Measurements from ENCODE around the gene CARMIL3.
"Not testable (repeated sequence)": the region's sequence is repeated elsewhere in the genome, so short reads cannot be mapped to it uniquely, and the experiment has no call there.

Gene CARMIL3

DNA sequence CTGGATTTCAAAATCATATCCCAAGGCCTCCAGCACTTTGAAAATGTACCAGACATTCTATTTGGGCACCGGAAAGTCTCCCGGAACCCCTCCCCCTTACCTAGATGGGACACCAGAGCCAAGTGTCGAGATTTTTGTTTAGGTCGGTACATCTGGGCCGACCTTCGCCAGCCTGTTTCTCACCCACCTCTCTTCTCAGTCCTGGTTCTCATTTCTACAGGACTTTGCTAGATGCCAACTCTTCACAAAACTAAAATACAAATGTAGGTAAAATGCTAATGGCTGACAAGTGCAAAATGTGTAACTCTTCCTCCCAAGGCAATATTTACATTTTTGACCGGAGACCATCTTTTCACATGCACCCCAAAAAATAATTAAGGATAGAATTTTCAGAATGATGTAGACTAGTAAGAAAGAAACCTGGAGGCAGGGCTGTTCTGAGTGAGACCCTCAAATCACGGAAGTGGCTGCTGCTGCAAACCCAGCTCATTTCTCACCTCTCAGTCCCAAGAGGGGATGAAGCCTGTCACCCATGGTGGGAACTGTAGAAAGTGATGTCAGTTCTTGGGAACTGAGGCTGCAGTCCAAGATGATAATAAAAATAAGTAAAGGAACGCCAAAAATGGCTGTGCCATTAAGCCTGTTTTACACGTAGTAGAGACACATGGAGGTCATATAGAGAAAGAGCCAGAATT, 14.7 kb upstream of the CARMIL3 start:
- DNase-seq (ENCODE audit: low read depth, low spot score), result not testable (repeated sequence)

DNA sequence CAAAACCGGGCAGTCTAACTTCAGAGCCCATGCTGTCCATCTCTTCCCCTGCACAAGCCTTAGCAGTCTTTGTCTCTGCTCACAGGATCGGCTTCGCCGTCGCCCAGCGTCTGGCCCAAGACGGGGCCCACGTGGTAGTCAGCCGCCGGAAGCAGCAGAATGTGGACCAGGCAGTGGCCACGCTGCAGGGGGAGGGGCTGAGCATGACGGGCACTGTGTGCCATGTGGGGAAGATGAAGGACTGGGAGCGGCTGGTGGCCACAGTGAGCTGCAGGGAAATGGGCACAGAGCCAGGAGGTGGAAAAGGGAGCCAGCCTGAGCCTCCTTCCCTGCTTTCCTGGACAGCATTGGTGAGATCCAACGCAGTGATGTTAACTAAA, 14.2 kb upstream of the CARMIL3 start:
- DNase-seq (ENCODE audit: low read depth, low spot score), result no peak

DNA sequence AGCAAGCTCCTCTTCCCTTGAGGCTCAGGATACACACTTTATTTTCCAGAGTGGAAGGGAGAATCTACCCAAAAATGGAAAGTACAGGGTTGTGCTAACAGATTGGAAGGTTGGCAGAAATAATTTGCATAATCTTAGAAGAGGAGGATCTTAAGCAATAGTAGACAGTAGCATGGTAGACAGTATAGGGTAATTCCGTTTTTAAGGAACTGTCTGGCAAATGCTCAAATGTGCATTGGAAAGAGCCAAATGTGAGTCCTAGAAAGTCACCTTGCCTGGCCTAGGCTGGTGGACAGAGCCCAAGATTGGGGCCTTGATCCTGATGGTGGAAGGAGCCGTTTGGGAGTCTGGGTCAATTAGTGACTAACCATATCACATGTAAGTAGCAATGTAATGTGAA, 13.1 kb upstream of the CARMIL3 start:
- DNase-seq (ENCODE audit: low read depth, low spot score), result no peak

DNA sequence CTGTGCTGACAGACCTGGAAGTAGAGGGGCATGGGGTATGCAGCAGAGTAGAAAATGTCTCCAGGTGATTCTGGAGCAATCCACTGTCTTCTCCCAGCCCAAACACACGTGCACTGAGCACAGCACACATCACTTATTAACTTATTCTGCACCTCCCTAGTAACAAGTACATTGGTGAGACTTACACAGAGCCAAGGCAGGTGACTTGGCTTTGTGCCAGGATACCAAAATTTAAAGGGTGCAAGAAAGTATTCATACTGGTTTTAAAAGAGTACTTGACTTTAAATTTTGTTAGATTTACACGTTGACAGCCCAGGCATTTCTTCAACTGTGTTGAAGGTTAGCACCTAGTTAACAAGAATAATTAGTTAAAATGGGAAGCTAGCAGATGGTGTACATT, 11.1 kb upstream of the CARMIL3 start:
- no peak for DNase-seq (ENCODE audit: low read depth, low spot score)

DNA sequence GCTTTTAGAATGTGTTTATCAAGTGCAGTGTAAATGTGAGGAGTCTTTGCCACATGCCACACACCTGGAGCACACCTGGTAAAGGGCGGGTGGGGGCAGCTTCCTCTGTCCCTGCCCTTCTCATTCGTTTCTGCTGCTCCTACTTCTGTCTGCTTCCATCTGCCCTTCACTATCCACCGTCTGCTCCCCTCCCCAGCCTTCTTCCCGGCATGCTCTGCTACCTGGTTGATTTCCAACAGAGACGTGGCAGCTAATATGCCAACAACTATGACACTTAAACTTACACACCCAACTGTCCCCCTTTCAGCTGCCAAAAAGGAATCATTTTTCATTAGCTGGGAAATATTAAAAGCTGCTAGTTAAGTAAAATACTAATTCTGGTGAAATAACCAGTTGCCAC, 9.1 kb upstream of the CARMIL3 start:
- DNase-seq (ENCODE audit: low read depth, low spot score), result no peak

DNA sequence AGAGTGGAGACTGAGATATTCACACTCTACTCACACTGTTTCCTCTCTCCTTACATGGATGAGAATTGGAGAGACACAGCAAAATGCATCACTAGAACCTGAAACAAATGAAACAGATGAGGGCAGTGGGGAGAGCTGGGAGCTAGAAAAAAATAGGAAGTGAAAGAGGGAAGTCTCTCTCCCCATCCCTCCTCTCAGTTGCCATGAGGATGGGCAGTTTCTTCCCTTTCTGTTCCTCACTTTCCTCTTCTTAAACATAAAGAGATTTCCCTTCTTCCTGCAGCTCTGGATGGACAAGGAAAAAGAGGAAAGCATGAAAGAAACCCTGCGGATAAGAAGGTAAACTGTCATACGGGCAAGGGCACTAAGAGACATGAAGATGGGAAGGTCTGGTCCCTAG, 2.8 kb upstream of the CARMIL3 start:
- not testable (repeated sequence) for DNase-seq (ENCODE audit: low read depth, low spot score)

DNA sequence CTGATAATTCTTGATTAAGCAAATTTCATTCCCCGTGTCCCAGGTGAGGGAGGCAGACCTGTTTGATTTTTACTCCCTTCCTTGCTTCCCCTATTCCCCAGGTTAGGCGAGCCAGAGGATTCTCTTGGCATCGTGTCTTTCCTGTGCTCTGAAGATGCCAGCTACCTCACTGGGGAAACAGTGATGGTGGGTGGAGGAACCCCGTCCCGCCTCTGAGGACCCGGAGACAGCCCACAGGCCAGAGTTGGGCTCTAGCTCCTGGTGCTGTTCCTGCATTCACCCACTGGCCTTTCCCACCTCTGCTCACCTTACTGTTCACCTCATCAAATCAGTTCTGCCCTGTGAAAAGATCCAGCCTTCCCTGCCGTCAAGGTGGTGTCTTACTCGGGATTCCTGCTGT, 1.1 kb upstream of the CARMIL3 start:
- not testable (repeated sequence) for DNase-seq (ENCODE audit: low read depth, low spot score)

DNA sequence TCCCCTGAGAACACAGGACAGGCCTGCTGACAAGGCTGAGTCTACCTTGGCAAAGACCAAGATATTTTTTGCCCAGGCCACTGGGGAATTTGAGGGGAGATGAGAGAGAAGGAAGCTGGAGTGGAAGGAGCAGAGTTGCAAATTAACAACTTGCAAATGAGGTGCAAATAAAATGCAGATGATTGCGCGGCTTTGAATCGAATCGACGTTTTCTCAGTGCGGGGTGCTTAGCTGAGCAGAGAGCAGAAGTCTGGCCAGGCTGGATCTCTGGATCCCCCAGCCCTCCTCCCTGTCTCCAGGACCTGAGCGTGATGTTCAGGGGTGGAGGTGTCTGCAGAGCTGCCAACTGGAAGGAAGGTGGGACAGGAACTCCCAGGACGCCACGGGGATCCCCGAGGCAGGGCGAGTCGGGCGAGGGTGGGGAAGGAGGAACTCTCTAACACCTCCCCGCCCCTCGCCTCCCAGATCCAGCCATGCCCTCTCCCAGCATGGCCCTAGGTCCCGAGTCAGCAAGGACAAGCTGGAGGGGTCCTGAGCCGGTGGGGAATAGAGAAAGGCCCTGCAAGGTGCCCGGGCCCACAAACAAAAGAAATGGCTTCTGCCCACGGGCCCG, 527 bp upstream of the CARMIL3 start:
- DNase-seq (ENCODE audit: low read depth, low spot score), result peak; percentile 35

DNA sequence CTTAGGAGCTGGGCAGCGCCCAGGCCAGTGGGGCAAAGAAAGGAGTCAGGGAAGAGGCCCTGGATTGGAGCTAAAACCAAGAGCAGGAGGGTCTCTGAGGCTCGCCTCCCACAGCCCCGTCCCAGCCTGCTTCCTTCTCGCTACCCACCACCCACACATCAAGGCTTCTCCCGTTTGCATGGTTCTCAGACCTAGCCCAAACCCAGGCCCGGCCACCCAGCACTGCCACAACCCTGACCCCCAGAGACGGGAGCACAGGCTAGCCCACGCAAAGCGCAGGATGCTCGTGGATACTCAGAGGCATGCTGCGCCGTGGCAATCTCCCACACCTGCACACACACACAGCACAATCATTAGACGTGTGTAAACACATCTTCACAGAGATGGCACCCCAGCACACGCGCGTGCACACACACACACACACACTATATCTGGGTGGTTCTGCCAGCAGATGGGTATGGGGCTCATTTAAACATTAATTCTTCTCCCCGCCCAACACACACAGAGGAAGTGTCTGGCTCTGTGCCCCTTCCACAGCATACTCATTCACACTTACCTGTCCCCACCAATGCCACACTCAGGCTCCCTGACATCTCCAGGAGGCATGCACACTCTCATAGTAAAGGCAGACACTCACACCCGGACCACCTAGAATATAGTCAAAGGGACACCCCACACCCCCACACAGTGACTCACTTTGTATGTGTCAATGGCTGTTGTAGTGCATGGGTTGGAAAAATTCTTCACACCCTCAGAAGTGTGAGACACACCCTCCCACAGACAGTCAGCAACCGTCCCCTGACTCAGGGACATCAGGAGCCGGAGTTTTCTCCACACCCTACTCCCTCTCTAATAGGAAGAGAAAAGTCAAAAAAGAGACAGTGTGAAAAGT, 1.1 kb downstream of the CARMIL3 start:
- no peak for DNase-seq (ENCODE audit: low read depth, low spot score)

DNA sequence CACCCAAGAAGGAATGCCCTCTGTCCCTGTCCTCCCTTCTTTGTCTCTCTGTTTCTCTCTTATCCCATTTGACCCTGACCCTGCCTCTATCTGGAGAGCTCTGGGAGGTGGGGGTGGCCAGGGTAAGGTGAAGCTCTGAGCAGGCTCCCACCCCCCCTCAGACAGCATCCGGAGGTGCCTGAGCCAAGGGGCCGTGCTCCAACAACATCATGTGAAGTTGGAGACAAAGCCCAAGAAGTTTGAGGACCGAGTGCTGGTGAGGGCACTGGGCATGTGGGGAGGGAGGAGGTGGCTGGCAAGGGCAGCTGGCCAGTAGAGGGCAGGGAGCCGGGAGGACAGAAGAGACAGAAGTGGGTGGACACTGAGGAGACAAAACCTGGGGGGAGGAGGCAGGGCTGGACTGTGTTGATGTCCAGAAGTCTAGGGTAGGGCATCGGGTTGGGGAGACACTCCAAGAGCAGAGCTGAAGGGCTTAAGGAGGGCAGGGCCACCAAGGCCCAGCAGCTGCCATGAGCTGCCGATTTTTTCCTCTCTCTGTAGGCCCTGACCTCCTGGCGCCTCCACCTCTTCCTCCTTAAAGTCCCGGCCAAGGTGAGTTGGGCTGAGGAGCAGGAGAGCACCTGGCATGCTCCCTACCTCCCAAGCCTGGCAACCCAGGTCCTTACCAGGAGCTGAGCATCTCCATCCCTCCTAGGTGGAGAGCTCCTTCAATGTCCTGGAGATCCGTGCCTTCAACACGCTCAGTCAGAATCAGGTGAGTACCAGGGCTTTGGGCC, 1.9 kb downstream of the CARMIL3 start:
- no peak for DNase-seq (ENCODE audit: low read depth, low spot score)

DNA sequence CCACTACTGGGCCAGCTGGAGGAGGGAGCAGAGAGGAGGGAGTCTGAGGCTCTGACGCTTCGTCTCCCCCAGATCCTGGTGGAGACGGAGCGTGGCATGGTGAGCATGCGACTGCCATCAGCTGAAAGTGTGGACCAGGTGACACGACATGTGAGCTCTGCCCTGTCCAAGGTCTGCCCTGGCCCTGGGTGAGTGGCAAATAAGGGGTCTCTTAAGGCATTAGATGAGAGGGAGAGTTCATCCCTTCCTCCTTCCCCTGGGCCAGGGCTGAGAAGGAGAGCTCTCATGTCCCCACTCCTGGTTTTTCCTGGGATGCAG, 2.5 kb downstream of the CARMIL3 start:
- DNase-seq (ENCODE audit: low read depth, low spot score), result no peak

DNA sequence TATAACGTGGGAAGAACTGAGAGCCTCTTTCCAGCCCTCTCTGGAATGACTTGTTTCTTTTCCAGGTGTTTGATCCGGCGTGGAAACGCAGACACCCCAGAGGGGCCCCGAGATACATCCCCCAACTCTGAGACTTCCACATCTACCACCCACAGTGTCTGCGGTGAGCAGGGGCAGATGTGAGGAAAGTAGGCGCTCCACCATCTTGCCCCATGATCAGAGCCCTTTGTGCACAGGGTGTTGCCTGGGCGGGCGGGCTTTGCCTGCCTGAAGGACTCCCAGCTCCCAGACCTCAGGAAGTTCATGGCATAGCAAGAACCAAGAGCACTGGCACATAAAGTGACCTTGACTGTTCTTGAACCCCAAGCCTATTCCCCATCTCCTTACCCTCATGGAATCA, 2.8 kb downstream of the CARMIL3 start:
- DNase-seq (ENCODE audit: low read depth, low spot score), result no peak

DNA sequence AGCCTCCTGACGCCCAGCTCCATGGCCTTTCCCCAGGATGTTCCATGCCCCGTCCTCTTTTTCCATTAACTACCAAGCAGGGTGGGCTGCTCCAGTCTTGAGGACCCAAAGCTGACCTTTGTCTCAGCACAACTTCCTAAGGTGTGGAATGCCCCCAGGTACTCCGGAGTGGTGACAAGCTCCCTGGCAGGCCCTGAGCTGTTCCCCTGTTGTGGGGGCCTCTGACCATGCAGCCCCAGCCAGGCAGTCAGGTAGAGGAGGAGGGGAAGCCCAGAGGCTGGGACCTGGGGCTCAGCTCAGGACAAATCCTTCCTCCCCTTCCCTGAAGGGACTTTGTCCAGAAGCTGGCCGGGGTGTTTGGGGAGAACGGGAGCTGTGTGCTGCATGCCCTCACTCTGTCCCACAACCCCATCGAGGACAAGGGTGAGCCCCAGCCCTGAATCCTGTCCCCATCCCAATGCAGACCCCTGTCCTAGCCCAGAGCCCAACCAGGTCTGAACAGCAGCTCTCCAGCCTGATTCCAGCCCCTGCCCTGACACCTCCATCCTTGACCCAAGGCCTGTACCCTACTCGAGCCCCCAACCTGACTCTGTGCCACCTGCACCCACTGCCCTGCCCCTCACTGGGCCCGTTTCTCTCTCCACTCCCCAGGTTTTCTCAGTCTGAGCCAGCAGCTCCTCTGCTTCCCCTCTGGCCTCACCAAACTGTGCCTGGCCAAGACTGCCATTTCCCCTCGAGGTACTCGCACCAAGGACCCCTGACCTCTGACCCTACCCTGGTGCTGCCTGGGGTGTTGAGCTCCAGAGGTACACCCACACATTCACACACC, 4.4 kb downstream of the CARMIL3 start:
- no peak for DNase-seq (ENCODE audit: low read depth, low spot score)

DNA sequence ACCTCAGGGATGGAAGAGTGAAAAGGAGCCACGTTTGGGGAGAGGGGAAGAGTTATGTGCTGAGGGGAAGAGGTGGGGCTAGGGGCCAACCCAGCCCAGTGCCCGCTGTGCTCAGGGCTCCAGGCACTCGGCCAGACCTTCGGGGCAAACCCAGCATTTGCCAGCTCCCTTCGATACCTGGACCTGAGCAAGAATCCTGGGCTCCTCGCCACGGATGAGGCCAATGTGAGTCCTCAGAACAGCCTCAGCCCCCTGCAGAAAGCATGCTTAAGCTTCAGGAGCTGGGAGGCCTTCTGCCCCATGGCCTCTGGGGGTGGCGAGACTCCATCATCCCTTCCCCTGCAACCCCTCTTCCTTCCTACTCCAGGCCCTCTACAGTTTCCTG, 5.0 kb downstream of the CARMIL3 start:
- DNase-seq (ENCODE audit: low read depth, low spot score), result no peak

DNA sequence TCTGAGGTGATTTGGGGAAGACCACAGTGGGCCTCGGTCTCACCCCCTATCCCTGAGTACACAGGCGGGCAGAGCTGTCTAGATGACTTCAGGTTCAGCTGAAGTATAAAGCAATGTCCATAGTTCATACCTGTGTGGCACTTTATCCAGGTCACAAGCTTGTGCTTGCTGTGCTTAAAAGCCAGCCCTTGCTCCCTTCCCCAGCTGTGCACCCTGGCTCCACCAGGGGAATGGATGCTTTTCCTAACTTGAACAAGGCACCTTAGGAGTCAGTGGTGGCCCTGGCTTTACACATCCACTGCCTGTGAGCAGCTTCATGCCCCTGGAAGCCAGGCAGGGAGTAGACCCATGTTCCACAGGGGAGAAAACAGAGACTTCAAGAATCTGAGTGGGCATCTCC, 5.5 kb downstream of the CARMIL3 start:
- DNase-seq (ENCODE audit: low read depth, low spot score), result no peak

DNA sequence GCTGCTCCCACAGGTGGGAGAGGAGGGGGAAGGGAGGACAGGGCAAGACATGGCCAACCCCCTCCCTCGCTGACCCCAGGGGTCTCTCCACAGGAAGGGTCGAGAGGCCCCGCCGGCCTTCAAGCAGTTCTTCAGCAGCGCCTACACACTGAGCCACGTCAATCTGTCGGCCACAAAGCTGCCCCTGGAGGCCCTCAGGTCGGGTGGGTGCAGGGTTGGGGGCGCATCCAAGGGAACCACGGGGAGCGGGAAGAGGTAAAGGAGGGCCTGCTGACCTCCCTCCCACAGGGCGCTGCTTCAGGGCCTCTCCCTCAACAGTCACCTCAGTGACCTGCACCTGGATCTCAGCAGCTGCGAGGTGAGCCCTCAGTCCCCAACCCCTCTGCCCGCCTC, 6.1 kb downstream of the CARMIL3 start:
- no peak for DNase-seq (ENCODE audit: low read depth, low spot score)

DNA sequence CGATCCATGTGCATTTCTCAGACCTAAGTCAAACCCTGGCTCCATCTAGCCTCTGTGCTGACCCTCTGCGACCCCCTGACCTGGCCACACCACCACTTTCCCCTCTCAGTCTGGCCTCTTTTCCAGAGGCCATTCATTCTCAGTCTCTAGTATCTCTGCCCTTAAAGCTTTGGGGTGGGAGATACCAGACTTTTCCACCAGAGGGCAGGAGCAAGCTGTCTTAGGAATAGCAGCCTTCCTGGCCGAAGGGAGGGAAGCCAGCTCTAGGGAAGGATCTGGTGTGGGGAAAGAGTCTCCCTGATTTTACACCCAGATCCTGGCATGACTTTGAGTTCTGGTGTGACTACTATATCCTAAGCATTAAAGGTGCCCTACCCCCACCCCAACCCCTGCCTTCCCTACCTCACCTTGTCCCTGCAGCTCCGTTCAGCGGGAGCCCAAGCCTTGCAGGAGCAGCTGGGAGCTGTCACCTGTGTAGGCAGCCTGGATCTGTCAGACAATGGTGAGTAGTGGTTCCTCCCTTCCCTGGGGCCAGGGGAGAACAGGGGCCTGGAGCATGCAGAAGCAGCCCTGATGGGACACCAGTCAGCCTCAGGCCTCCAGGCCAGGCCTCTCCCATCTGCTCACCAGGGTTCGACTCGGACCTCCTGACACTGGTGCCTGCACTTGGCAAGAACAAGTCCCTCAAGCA, 6.6 kb downstream of the CARMIL3 start:
- DNase-seq (ENCODE audit: low read depth, low spot score), result peak; percentile 68

DNA sequence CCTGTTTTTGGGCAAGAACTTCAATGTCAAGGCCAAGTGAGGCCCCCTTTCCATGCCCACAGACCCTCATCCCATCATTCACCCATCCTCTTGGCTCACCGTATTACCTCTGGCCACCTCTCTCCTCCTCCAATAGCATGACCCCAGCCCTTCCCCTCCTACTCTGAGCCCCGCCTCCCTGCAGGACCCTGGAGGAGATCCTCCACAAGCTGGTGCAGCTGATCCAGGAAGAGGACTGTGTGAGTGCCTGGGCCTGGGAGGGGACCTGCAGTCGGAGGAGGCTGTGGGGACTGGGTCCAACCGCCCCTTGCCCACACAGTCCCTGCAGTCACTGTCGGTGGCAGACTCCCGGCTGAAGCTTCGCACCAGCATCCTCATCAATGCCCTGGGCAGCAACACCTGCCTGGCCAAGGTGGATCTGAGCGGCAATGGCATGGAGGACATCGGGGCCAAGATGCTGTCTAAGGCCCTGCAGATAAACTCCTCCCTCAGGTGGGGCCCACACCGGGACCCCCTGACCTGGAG, 7.2 kb downstream of the CARMIL3 start:
- DNase-seq (ENCODE audit: low read depth, low spot score), result peak; percentile 24

DNA sequence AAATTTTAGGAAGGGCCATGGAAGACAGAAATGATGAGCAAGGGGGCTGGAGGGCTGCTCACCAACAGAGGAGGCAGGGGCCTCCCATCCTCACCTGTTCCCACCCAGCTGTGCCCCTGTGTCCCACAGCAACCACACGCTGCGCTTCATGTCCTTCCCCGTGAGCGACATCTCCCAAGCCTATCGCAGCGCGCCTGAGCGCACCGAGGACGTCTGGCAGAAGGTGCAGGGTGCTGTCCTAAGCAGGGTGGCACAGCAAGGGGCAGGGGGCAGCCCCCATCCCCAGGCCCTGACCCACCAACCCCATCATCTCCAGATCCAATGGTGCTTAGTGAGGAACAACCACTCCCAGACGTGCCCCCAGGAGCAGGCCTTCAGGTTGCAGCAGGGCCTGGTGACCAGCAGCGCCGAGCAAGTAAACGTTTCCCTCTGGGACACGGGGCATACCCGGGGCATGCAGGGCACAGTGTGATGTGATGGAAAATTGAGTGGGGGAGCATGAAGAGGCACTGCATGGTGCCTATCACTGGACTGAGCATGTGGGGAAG, 8.1 kb downstream of the CARMIL3 start:
- no peak for DNase-seq (ENCODE audit: low read depth, low spot score)

DNA sequence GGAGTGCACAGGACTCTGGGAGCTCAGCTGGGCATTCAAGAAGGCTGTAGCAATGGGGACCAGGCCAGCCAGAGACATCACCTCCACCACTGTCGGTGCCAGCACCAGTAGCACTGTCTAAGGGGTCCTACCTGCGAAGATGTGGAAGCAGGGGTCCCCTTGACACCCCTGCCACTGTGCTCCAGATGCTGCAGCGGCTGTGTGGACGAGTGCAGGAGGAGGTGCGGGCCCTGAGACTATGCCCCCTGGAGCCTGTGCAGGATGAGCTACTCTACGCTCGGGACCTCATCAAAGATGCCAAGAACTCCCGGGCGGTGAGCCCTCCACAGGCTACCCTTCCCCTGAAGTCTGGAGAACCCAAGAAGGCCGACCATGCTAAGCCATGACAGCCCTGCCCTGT, 8.6 kb downstream of the CARMIL3 start:
- no peak for DNase-seq (ENCODE audit: low read depth, low spot score)

All from ELF-1 (cell line).